ENCODE data around the gene PPP1R14D.

The PPP1R14D gene

GRCh38 chr15:40819048-40819447, 9.5 kb downstream of the PPP1R14D start:
- DNase-seq (ENCODE audit: low read depth in 2 of 2) = no peak

- DNase-seq (ENCODE audit: low read depth in 2 of 2) = no peak
These were observed 13.3 kb downstream of the PPP1R14D start for GRCh38 chr15:40815042-40815698.

DNA sequence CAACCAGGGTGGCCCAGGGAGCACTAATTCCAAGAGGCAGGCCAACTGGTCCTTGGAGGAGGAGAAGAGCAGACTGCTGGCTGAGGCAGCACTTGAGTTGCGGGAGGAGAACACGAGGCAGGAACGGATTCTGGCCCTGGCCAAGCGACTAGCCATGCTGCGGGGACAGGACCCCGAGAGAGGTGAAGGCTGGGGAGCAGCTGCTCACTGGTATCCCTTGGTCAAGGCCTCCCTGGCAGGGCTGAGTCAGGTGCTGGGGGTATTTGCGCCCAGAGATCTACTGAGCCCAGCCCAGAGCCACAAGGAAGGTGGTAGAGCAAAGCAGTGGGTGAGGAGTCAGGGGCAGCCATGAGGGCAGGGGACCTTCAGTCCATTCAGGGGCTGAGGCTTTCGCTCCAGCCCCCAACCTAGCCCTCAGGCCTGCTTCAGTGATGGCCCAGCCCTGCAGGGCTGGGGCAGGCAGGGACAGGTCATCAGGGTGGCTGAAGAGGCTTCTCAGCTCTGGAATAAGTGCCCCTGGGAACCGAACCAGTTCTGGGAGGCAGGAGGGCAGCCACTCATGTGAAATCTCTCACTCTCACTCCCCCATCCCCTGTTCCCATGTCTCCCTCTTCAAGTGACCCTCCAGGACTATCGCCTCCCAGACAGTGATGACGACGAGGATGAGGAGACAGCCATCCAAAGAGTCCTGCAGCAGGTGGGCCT, 15.6 kb downstream of the PPP1R14D start:
- no peak for DNase-seq (ENCODE audit: low read depth in 2 of 2)

DNA sequence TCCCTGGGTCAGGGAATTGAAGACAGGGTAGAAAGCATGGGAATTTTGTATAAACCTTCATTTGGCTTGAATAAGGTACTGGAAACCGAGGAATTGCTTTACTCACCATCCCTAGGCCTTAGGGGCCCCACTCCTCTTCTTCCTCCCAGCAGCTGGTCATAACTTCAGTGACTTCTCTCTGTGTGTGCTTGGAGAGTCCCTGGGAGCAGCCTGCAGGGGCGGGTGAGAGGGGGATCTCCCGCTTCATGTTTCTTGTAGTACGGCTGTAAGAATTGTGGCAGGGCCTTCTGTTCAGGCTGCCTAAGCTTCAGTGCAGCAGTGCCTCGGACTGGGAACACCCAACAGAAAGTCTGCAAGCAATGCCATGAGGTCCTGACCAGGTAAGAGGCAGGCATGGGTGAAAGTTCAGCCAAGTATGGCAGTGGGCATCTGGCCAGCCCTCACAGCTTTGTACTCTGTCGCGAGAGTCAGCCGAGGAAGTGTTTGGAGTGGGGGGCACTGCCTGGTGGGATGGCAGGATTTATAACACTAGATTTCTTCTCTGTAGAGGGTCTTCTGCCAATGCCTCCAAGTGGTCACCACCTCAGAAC, 19.6 kb downstream of the PPP1R14D start:
- DNase-seq (ENCODE audit: low read depth in 2 of 2) = no peak

- no peak for DNase-seq (ENCODE audit: low read depth in 2 of 2)
These were observed 20.5 kb downstream of the PPP1R14D start for GRCh38 chr15:40807888-40808461.

DNA sequence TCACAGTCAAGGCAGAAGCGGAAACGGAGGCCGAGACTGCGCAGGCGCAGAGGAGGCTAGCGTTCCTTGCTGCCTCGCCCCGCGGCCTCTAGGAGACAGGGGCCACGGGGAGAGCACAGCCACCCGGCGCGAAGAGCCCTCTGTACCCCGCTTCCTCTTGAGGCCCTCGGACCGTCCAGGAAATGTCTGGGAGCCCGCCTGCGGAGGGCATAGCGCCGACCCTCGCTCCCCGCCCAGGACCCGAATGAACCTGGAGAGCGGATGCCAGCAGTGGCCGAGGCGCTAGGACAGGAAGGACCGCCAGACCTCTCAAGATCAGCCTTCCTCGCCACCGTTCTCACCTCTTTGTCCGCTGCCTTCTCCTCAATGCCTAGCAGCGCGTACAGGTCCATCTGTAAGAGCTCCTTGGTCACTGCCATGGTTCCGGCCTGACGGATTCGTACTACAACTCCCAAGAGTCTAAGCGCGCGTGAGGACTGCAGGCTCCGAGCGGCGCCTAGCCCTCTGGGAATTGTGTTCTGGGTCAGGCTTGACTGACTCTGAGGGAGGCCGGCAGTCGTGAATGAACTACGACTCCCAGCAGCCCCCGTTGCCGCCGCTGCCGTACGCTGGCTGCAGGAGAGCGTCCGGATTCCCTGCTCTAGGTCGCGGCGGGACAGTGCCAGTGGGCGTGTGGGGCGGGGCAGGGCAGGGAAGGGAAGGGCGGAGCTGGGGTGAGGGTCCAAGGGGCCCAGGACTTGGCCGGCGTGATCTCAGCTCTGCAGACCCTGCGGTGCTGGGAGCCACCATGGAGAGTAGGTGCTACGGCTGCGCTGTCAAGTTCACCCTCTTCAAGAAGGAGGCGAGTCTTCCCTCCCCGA, 21.2 kb downstream of the PPP1R14D start, which contains the start of the genes DNAJC17 and ZFYVE19:
Gene DNAJC17, minus strand, starts transcription at position 446 of the 860 bp plus-strand sequence. Its CDS starts 27 bp downstream, at position 419.
Gene ZFYVE19, plus strand, starts transcription at position 62 of the 860 bp plus-strand sequence. Its CDS starts 501 bp downstream, at position 563.
- DNase-seq (ENCODE audit: low read depth in 2 of 2) = peak; percentile 89 to 92

DNA sequence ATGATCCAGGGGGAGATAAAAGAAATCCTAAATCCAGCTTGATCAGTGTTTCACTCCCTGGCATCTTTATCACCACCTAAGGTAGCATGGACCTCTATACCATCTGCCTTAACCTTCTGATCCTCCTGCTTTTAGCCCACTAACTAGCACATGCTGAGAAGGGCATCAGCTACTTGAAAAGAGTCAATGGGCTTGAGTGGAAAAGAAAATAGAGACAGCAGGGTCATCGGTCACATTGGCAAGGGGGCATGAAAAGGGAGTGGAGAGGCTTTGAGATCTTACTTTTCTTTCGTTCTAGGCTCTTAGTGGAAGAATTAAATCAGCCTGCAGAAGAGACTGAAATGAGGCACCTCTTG, 21.9 kb downstream of the PPP1R14D start:
- no peak for DNase-seq (ENCODE audit: low read depth in 2 of 2)

GRCh38 chr15:40803688-40804087, 24.8 kb downstream of the PPP1R14D start:
- no peak for DNase-seq (ENCODE audit: low read depth in 2 of 2)

DNA sequence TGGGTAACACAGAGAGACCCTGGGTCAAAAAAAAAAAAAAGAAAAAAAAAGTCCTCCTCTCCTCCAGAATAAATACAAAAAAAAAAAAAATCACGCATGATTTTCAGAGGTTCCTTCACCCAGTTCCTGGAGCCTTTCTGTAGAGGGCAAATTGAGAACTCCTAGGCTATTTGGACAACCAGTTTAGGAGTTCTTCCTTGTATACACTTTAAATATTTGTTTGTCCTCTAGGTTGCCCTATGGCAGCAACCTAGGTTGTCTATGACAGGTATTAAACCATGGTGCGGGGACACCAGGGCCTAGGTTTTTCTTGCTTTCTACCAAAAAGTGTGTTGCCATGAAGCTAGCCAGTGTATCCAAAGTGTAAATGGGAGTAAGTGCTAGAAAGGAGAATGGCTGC, 25.4 kb downstream of the PPP1R14D start:
- no peak for DNase-seq (ENCODE audit: low read depth in 2 of 2)

GRCh38 chr15:40799523-40799922, 29.0 kb downstream of the PPP1R14D start:
- DNase-seq (ENCODE audit: low read depth in 2 of 2) = no peak

- DNase-seq (ENCODE audit: low read depth in 2 of 2) = no peak
These were observed 32.0 kb downstream of the PPP1R14D start for GRCh38 chr15:40796512-40796911.

DNA sequence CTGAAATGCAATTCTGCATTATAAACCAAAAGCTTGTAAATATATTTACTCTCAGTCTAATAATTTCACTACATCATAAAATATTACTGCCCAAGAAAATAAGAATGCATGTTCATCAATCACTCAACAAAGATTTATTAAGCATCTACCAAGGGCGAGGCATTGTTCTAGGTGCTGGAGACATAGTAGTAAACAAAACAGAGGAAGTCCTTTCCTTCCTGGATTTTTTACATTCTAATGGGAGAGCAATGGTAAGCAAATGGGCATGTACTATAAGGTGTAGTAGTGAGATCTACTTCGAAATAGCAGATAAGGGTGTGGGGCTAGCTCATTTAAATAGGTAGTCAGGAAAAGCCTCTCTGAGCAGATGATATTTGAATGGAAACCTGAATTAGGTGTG, 32.5 kb downstream of the PPP1R14D start:
- no peak for DNase-seq (ENCODE audit: low read depth in 2 of 2)

DNA sequence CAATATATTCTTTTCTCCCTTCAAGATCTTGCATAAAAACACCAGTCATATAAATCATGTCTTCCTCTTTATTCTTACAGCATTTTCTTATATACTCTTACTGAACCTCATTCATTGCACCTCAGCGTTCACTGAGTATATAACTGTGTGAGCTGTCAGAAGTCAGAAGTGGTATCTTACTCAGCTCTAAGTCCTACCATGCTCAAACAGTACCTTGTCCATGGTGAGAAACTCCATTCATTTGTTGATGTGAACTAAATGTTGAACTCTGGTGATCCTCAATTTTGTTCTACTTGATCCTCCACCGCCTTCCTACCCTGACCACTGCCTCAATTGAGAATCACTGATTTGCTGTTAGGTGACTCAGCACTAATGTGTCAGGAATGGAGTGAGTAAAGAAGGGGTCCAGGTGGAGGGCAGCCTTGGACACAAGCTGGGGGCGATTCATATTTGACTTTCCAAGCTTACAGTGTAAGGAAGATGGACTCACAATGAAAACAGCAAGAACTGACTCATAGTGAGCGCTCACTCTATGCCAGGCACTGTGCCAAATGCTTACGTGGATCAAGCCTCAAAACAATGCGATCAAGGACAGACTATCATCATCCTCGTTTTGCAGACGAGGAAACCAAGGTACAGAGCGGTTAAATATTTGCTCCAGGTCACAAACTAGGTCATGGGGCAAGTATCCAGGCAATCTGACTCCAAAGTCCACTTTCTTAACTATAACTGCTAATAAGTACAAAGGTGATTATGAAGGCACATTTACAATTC, 35.1 kb downstream of the PPP1R14D start:
- no peak for DNase-seq (ENCODE audit: low read depth in 2 of 2)

GRCh38 chr15:40792394-40792793, 36.1 kb downstream of the PPP1R14D start:
- no peak for DNase-seq (ENCODE audit: low read depth in 2 of 2)

- no peak for DNase-seq (ENCODE audit: low read depth in 2 of 2)
These were observed 37.8 kb downstream of the PPP1R14D start for GRCh38 chr15:40790718-40791117.

- DNase-seq (ENCODE audit: low read depth in 2 of 2) = no peak
These were observed 38.5 kb downstream of the PPP1R14D start for GRCh38 chr15:40789999-40790398.

DNA sequence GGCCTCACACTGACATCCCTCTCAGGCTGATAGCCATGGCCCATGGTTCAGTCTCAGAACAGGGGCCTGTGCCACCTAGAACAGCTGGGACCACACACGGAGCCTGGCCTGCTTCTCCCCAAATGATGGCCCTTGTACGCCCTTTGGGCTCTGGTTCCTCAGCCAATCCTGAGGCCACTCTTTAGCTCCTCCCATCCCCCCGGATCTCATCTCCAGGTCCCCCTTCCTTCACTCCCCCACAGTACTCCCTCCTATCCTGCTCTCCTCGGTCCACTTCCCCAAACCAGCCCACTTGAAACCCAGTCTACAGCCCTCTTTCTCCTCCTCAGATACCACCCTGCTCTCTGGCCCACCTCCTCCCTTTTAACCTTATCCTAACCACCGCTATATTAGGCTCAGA, 39.4 kb downstream of the PPP1R14D start:
- no peak for DNase-seq (ENCODE audit: low read depth in 2 of 2)

- no peak for DNase-seq (ENCODE audit: low read depth in 2 of 2)
These were observed 40.5 kb downstream of the PPP1R14D start for GRCh38 chr15:40787991-40788390.

DNA sequence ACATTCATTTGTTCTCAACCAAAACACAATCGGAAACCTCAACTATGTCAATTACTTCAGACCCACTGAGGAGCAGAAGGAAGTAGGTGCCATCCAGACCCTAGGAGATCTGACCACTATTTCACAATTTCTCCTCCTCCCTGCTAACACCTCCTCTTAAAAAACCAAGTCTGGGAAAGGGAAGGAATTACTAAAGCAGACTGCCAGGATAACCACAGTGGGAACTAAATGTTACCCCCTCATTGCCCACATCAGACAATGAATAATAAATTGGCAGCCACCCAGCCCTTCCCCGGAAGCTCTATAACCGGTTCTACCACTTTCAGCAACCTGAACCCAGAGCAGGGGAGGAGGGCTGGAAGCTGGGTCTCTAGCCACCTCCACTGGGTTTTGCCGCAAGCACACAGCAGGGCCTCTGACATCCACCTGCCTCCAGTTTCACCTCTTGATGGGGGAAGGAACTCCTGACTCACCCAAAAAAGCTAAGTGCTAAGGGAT, 41.1 kb downstream of the PPP1R14D start:
- peak; percentile 36 to 45 for DNase-seq (ENCODE audit: low read depth in 2 of 2)

GRCh38 chr15:40785814-40786213, 42.7 kb downstream of the PPP1R14D start:
- no peak for DNase-seq (ENCODE audit: low read depth in 2 of 2)

DNA sequence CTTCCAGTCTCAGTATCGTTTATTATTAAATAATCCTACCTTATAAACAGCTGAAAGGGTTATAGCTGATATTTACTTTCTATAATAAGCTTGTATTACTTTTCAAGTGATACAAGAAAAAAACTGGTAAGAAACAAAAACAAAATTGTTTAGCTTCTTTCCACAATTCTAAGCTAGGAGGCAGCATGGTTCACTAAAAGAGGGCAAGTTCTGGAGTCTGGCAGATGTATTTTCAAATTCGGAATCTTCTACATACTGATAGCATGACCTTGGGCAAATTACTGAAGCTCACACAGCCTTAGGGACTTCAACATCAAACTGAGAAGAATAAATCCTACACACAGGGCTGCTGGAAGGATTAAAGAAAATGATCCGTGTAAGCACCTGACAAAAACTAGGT, 43.3 kb downstream of the PPP1R14D start:
- DNase-seq (ENCODE audit: low read depth in 2 of 2) = no peak

Data from stimulated activated CD8-positive, alpha-beta memory T cell treated with anti-CD3 and anti-CD28 coated beads, Interleukin-2, amount 100 ng/mL, for 48 hours (primary cell).